ENCODE measurements around the gene GREB1.

The GREB1 gene

GRCh38 chr2:11644293-11644692 lies 110.4 kb downstream of the GREB1 start:
- Histone ChIP-seq H3K9me3 (ENCODE audit: insufficient read depth, low read depth, low read length) (no peaks in the 10 kb centered on the region), H3K27ac (ENCODE audit: low read depth, low read length) (no peak overlapping the region), H3K9ac (ENCODE audit: low read depth, low read length) (no peak overlapping the region), H3K27me3 (ENCODE audit: insufficient read depth, low read length) (no peaks in the 10 kb centered on the region), H3K36me3 (ENCODE audit: insufficient read depth, low read length) (peaks cover 32% of the 10 kb centered on the region), H3K4me3 (ENCODE audit: low read length) (no peak overlapping the region), H3K4me1 (ENCODE audit: insufficient read depth, low read length) (no peaks in the 10 kb centered on the region)
- 82% methylated on average over 1 of the region's 3 CpGs for WGBS

- no peaks in the 10 kb centered on the region for H3K4me1 ChIP-seq (ENCODE audit: insufficient read depth, low read length)
- no peak overlapping the region for H3K4me3 ChIP-seq (ENCODE audit: low read length)
- no peaks in the 10 kb centered on the region for H3K9me3 ChIP-seq (ENCODE audit: insufficient read depth, low read depth, low read length)
- no peak overlapping the region for H3K27ac ChIP-seq (ENCODE audit: low read depth, low read length)
- 90% methylated on average over 3 of the region's 3 CpGs for WGBS
- H3K9ac ChIP-seq (ENCODE audit: low read depth, low read length) = no peak overlapping the region
- H3K36me3 ChIP-seq (ENCODE audit: insufficient read depth, low read length) = peaks cover 13% of the 10 kb centered on the region
- no peaks in the 10 kb centered on the region for H3K27me3 ChIP-seq (ENCODE audit: insufficient read depth, low read length)
These were observed 112.7 kb downstream of the GREB1 start for GRCh38 chr2:11646530-11646929.

- H3K27ac ChIP-seq (ENCODE audit: low read depth, low read length) = no peak overlapping the region
These were observed 114.2 kb downstream of the GREB1 start for GRCh38 chr2:11647834-11648600.

GRCh38 chr2:11649093-11649492 lies 115.2 kb downstream of the GREB1 start:
- H3K27ac ChIP-seq (ENCODE audit: low read depth, low read length) = no peak overlapping the region

More at GRCh38 chr2:11647834-11648600, 114.2 kb downstream of the GREB1 start:
- 70% methylated on average over 6 of the region's 7 CpGs for WGBS
- Histone ChIP-seq H3K36me3 (ENCODE audit: insufficient read depth, low read length) (peaks cover 4% of the 10 kb centered on the region), H3K27me3 (ENCODE audit: insufficient read depth, low read length) (no peaks in the 10 kb centered on the region), H3K9ac (ENCODE audit: low read depth, low read length) (no peak overlapping the region), H3K9me3 (ENCODE audit: insufficient read depth, low read depth, low read length) (no peaks in the 10 kb centered on the region), H3K4me1 (ENCODE audit: insufficient read depth, low read length) (no peaks in the 10 kb centered on the region), H3K4me3 (ENCODE audit: low read length) (no peak overlapping the region)

DNA sequence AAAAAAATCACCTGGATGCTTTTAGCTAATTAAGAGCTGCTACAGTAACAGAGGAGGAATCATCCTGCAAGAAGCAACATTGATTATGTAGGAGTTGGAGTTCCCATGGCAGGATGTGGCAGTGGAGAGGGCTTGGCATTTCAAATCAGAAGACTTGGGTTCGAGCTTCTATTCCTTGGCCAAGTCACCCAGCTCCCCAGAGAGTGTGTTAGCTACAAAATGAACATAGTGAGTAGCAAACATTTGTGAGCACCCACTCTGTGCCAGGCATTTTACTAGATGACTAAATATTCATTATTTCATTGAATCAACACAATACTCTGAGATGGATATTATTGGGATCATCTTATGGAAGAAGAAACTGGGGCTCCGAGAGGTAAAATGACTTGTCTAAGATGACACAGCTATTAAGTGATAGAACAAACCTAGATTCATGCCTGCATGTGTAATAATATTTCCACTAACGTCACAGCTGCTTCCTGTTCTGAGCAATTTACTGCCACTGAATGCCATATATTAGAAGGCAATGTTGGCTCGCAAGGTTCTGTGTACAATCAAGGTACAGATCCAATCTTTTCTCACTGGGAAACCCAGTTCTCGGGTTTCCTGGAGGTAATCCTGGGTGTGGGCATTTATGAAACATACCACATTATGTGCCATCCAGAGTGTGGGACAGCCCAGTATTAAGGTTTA lies 118.2 kb downstream of the GREB1 start:
- Histone ChIP-seq H3K4me1 (ENCODE audit: insufficient read depth, low read length) (no peaks in the 10 kb centered on the region), H3K27me3 (ENCODE audit: insufficient read depth, low read length) (no peaks in the 10 kb centered on the region), H3K36me3 (ENCODE audit: insufficient read depth, low read length) (no peaks in the 10 kb centered on the region), H3K27ac (ENCODE audit: low read depth, low read length) (no peak overlapping the region), H3K4me3 (ENCODE audit: low read length) (no peak overlapping the region), H3K9me3 (ENCODE audit: insufficient read depth, low read depth, low read length) (no peaks in the 10 kb centered on the region), H3K9ac (ENCODE audit: low read depth, low read length) (no peak overlapping the region)
- 90% methylated on average over 5 of the region's 5 CpGs for WGBS

More at GRCh38 chr2:11649093-11649492, 115.2 kb downstream of the GREB1 start:
- Histone ChIP-seq H3K9ac (ENCODE audit: low read depth, low read length) (no peak overlapping the region), H3K4me3 (ENCODE audit: low read length) (no peak overlapping the region), H3K36me3 (ENCODE audit: insufficient read depth, low read length) (no peaks in the 10 kb centered on the region), H3K9me3 (ENCODE audit: insufficient read depth, low read depth, low read length) (no peaks in the 10 kb centered on the region), H3K27me3 (ENCODE audit: insufficient read depth, low read length) (no peaks in the 10 kb centered on the region), H3K4me1 (ENCODE audit: insufficient read depth, low read length) (no peaks in the 10 kb centered on the region)
- WGBS = 80% methylated on average over 2 of the region's 2 CpGs

DNA sequence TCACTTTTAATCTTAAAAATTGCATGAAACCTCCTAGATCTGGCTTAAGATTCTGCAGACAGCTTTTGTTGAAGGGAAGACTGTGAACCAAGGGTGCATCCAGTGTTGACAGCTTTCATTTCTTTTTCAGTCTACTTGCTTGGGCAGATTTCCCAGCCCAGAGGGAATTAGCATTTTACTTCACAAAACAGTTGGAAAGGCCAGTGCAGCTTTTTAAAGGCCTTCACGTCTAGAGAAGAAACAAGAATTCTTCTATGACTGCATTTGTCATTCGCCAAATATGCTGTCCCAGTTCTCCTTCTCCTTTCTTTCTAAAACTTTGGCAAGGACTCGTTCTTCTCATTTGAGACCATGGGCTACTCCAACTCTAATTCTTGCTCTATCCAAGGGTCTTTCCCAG lies 118.7 kb downstream of the GREB1 start:
- WGBS = 87% methylated on average over 3 of the region's 3 CpGs
- no peaks in the 10 kb centered on the region for H3K9me3 ChIP-seq (ENCODE audit: insufficient read depth, low read depth, low read length)
- H3K27me3 ChIP-seq (ENCODE audit: insufficient read depth, low read length) = no peaks in the 10 kb centered on the region
- H3K4me1 ChIP-seq (ENCODE audit: insufficient read depth, low read length) = no peaks in the 10 kb centered on the region
- no peak overlapping the region for H3K4me3 ChIP-seq (ENCODE audit: low read length)
- H3K9ac ChIP-seq (ENCODE audit: low read depth, low read length) = no peak overlapping the region
- no peak overlapping the region for H3K27ac ChIP-seq (ENCODE audit: low read depth, low read length)
- no peaks in the 10 kb centered on the region for H3K36me3 ChIP-seq (ENCODE audit: insufficient read depth, low read length)

- Histone ChIP-seq H3K27me3 (ENCODE audit: insufficient read depth, low read length) (no peaks in the 10 kb centered on the region), H3K27ac (ENCODE audit: low read depth, low read length) (no peak overlapping the region), H3K4me1 (ENCODE audit: insufficient read depth, low read length) (no peaks in the 10 kb centered on the region), H3K9ac (ENCODE audit: low read depth, low read length) (no peak overlapping the region), H3K4me3 (ENCODE audit: low read length) (no peak overlapping the region), H3K9me3 (ENCODE audit: insufficient read depth, low read depth, low read length) (no peaks in the 10 kb centered on the region), H3K36me3 (ENCODE audit: insufficient read depth, low read length) (no peaks in the 10 kb centered on the region)
- WGBS = 95% methylated on average over 4 of the region's 4 CpGs
These were observed 121.7 kb downstream of the GREB1 start for GRCh38 chr2:11655495-11655894.

GRCh38 chr2:11656252-11656651 lies 122.4 kb downstream of the GREB1 start:
- Histone ChIP-seq H3K9me3 (ENCODE audit: insufficient read depth, low read depth, low read length) (no peaks in the 10 kb centered on the region), H3K4me3 (ENCODE audit: low read length) (no peak overlapping the region), H3K9ac (ENCODE audit: low read depth, low read length) (no peak overlapping the region), H3K27me3 (ENCODE audit: insufficient read depth, low read length) (no peaks in the 10 kb centered on the region), H3K4me1 (ENCODE audit: insufficient read depth, low read length) (no peaks in the 10 kb centered on the region), H3K36me3 (ENCODE audit: insufficient read depth, low read length) (no peaks in the 10 kb centered on the region), H3K27ac (ENCODE audit: low read depth, low read length) (no peak overlapping the region)
- 100% methylated on average over 1 of the region's 1 CpG for WGBS

- no peak overlapping the region for H3K9ac ChIP-seq (ENCODE audit: low read depth, low read length)
- WGBS = 95% methylated on average over 31 of the region's 31 CpGs
- no peaks in the 10 kb centered on the region for H3K9me3 ChIP-seq (ENCODE audit: insufficient read depth, low read depth, low read length)
- no peak overlapping the region for H3K27ac ChIP-seq (ENCODE audit: low read depth, low read length)
- no peaks in the 10 kb centered on the region for H3K27me3 ChIP-seq (ENCODE audit: insufficient read depth, low read length)
- no peak overlapping the region for H3K4me3 ChIP-seq (ENCODE audit: low read length)
- H3K36me3 ChIP-seq (ENCODE audit: insufficient read depth, low read length) = no peaks in the 10 kb centered on the region
- no peaks in the 10 kb centered on the region for H3K4me1 ChIP-seq (ENCODE audit: insufficient read depth, low read length)
These were observed 122.8 kb downstream of the GREB1 start for GRCh38 chr2:11656671-11657101.

DNA sequence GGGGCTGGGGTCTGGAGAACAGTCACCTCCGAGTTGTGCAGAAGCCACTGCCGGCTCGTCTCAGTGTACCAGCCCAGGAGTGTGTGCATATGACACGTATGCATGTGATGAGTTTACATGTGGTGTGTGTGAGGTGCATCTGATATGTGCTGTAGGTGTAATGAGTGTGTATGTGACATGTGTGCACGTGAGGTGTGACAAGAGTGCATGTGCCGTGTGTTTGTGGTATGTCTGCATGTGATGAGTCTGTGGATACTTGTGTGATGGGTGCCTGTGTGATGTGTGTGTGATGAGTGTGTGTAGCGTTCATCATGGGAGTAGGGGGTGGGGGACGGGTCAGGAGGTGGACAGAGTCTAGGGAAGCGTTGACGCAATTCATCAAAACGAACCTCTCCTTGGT lies 123.3 kb downstream of the GREB1 start:
- Histone ChIP-seq H3K9ac (ENCODE audit: low read depth, low read length) (no peak overlapping the region), H3K27me3 (ENCODE audit: insufficient read depth, low read length) (no peaks in the 10 kb centered on the region), H3K9me3 (ENCODE audit: insufficient read depth, low read depth, low read length) (no peaks in the 10 kb centered on the region)

DNA sequence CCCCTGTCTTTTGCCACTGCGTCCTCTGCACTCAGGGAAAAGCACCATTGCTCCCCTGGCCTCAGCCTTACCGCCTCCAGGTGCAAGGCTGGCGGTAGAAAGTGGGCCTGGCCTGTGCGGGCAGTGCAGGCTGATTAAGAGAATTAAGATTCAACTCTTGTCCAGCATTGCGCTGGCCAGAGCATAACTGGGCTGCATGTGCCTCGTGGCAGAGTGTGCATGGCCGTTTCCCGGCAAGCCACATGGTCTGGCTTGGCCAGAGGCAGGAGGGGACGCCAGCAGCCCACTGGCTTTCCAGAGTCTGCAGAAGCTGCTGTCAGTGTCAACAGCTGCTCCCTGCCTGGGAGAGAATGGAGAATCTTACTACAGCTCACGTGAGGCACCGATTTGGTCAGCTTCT lies 123.8 kb downstream of the GREB1 start:
- Histone ChIP-seq H3K9me3 (ENCODE audit: insufficient read depth, low read depth, low read length) (peaks cover under 1% of the 10 kb centered on the region; the same call in 1 of the 2 replicates), H3K9ac (ENCODE audit: low read depth, low read length) (no peak overlapping the region), H3K4me1 (ENCODE audit: insufficient read depth, low read length) (no peaks in the 10 kb centered on the region), H3K4me3 (ENCODE audit: low read length) (no peak overlapping the region), H3K27ac (ENCODE audit: low read depth, low read length) (no peak overlapping the region), H3K27me3 (ENCODE audit: insufficient read depth, low read length) (no peaks in the 10 kb centered on the region), H3K36me3 (ENCODE audit: insufficient read depth, low read length) (no peaks in the 10 kb centered on the region)
- 92% methylated on average over 11 of the region's 11 CpGs for WGBS

More for the DNA sequence above, 123.3 kb downstream of the GREB1 start:
- 94% methylated on average over 11 of the region's 11 CpGs for WGBS
- Histone ChIP-seq H3K4me3 (ENCODE audit: low read length) (no peak overlapping the region), H3K36me3 (ENCODE audit: insufficient read depth, low read length) (no peaks in the 10 kb centered on the region), H3K4me1 (ENCODE audit: insufficient read depth, low read length) (no peaks in the 10 kb centered on the region), H3K27ac (ENCODE audit: low read depth, low read length) (no peak overlapping the region)

Measured in HUES64 (cell line).